B cell (primary cell): ENCODE data around the gene CNOT6L. TPM values are rescaled to one million over a fixed set of nuclear protein-coding genes. Genes with fewer than 3 reads are reported as not detected.

Experiments
- ATAC-seq: fragments of 200-7000 bp; cut with Tn5 transposase; one replicate; pipeline ENCODE4 v1.10.0; 2021; ENCODE audit warnings: low read depth, mild to moderate bottlenecking, moderate number of reproducible peaks, moderate library complexity
- CTCF ChIA-PET: fragments of 350-600 bp; sonication (Branson Sonifier 250); formaldehyde crosslinking; loops from one replicate; lab custom pipeline; 2021; ENCODE audit warnings: antibody characterized with exemption, inconsistent platforms; lab: Charles Lee
- POLR2A ChIA-PET: fragments of 350-600 bp; sonication (Branson Sonifier 250); formaldehyde crosslinking; loops from one replicate; lab custom pipeline; 2021; ENCODE audit warnings: antibody characterized with exemption; lab: Charles Lee
- DNase-seq: peaks from one replicate; pipeline ENCODE4 v3.0.0; 2013
- H2AFZ ChIP-seq: 2 replicates; pipeline ENCODE4 v1.6.1; 2012; ENCODE audit warnings: mild to moderate bottlenecking, low read depth, low read length; ENCODE audit not compliant: insufficient read depth, poor library complexity, severe bottlenecking
- H3K27ac ChIP-seq, 2 donors: 1 replicate in 1 of 2; 2 replicates in 1 of 2; pipeline ENCODE4 v1.5.1; 2012 to 2013; ENCODE audit warnings: low read length in 2 of 2, mild to moderate bottlenecking in 2 of 2, moderate library complexity in 1 of 2
- H3K27me3 ChIP-seq, 4 experiments: fragments of 200-600 bp in 1 of 4; sonication (generic) in 1 of 4; replicated peaks in 1 of 4; 1 replicate in 2 of 4; 2 replicates in 2 of 4; pipeline versions ENCODE4 v1.6.1 to v1.7.0; 2013 to 2016; ENCODE audit warnings: low read length in 3 of 4, mild to moderate bottlenecking in 2 of 4, mixed read lengths in 1 of 4, moderate library complexity in 1 of 4; ENCODE audit not compliant: insufficient read depth in 4 of 4, control insufficient read depth in 3 of 4; ENCODE audit errors: control extremely low read depth in 1 of 4
- H3K36me3 ChIP-seq, 2 experiments: replicated peaks in 1 of 2; 1 replicate in 1 of 2; 2 replicates in 1 of 2; pipeline versions ENCODE4 v1.6.1 to v1.7.1; 2013; ENCODE audit warnings: low read length in 1 of 2; ENCODE audit not compliant: insufficient read depth in 2 of 2, control insufficient read depth in 1 of 2; ENCODE audit errors: control extremely low read depth in 1 of 2, extremely low read depth in 1 of 2
- H3K4me1 ChIP-seq, 2 donors: fragments of 200-600 bp in 1 of 2; sonication (generic) in 1 of 2; 1 replicate in 1 of 2; 2 replicates in 1 of 2; pipeline versions ENCODE4 v1.5.1 to v1.6.1; 2013 to 2017; ENCODE audit warnings: low read length in 2 of 2; ENCODE audit not compliant: control insufficient read depth in 2 of 2, insufficient read depth in 2 of 2
- H3K4me2 ChIP-seq: replicated peaks from 2 replicates; pipeline ENCODE3; 2012; ENCODE audit warnings: mild to moderate bottlenecking, low read depth, low read length; ENCODE audit not compliant: poor library complexity, severe bottlenecking
- H3K4me3 ChIP-seq, 5 experiments: fragments of 200-600 bp in 1 of 5; sonication (generic) in 1 of 5; 1 replicate in 3 of 5; 2 replicates in 2 of 5; pipeline versions ENCODE4 v1.5.1 to v1.7.0; 2011 to 2016; ENCODE audit warnings: low read length in 4 of 5, mild to moderate bottlenecking in 4 of 5, low read depth in 2 of 5, control low read depth in 1 of 5, moderate library complexity in 1 of 5; ENCODE audit not compliant: insufficient read depth in 1 of 5; ENCODE audit errors: control extremely low read depth in 1 of 5, extremely low read depth in 1 of 5
- H3K79me2 ChIP-seq: fragments of 200-600 bp; sonication (generic); one replicate; pipeline ENCODE4 v1.6.0; 2016; ENCODE audit warnings: low read length; ENCODE audit not compliant: control insufficient read depth, insufficient read depth
- H3K9ac ChIP-seq: fragments of 200-600 bp; sonication (generic); 2 replicates; pipeline ENCODE4 v1.6.1; 2017; ENCODE audit warnings: mild to moderate bottlenecking, low read length, moderate library complexity
- H3K9me3 ChIP-seq, 3 donors: one replicate each; pipeline versions ENCODE4 v1.6.1 to v1.7.1; 2013; ENCODE audit warnings: low read length in 2 of 3; ENCODE audit not compliant: control insufficient read depth in 2 of 3, insufficient read depth in 1 of 3; ENCODE audit errors: control extremely low read depth in 1 of 3
- H4K20me1 ChIP-seq: 2 replicates; pipeline ENCODE4 v1.6.0; 2012; ENCODE audit warnings: mild to moderate bottlenecking, low read length; ENCODE audit not compliant: insufficient read depth, control insufficient read depth, poor library complexity, severe bottlenecking
- H3K27ac Mint-ChIP-seq: one replicate; pipeline ENCODE4 v1.8.0; 2021; ENCODE audit warnings: mixed read lengths
- H3K27me3 Mint-ChIP-seq: one replicate; pipeline ENCODE4 v1.8.0; 2021; ENCODE audit warnings: mixed read lengths
- H3K4me1 Mint-ChIP-seq: one replicate; pipeline ENCODE4 v1.8.0; 2021; ENCODE audit warnings: mixed read lengths
- H3K4me3 Mint-ChIP-seq: one replicate; pipeline ENCODE4 v1.8.0; 2021; ENCODE audit warnings: mixed read lengths
- H3K9me3 Mint-ChIP-seq: one replicate; pipeline ENCODE4 v1.8.0; 2022; ENCODE audit warnings: mixed read lengths; ENCODE audit not compliant: insufficient read depth
- EZH2 ChIP-seq: IDR thresholded peaks from 2 replicates; pipeline ENCODE4 v1.6.1; 2012; ENCODE audit warnings: borderline replicate concordance, low read depth, mild to moderate bottlenecking, moderate library complexity, low read length; ENCODE audit not compliant: insufficient read depth, poor library complexity, severe bottlenecking
- WGBS: methylation state at CpG from one replicate; pipeline ENCODE4 v1.1.5; 2013; ENCODE audit warnings: missing lambda C conversion rate; ENCODE audit not compliant: insufficient coverage; 5-methylcytosine and 5-hydroxymethylcytosine counted together
- intact Hi-C: fragments of 100-400 bp; cut with micrococcal nuclease; formaldehyde crosslinking; loops from one replicate; pipeline ENCODE4 v1.10.0; 2022
- polyA plus RNA-seq: library from polyadenylated mRNA; depleted of rRNA; stranded (reverse); fragments of >200 nt; gene quantifications from 2 replicates; pipeline ENCODE4 v1.2.3, GENCODE V29; 2012
- total RNA-seq, 2 donors: library from RNA; stranded (reverse); fragments of 120-200 nt in 1 of 2; gene quantifications; 1 replicate in 1 of 2; 2 replicates in 1 of 2; pipeline versions ENCODE4 v1.2.3 to v1.2.4, GENCODE V29; 2013 to 2022
- TF ChIP-seq, protein P1 (sequence below): fragments of 200-600 bp; IDR thresholded peaks from one replicate; pipeline ENCODE4 v1.8.0; 2022; ENCODE audit warnings: antibody characterized with exemption, mild to moderate bottlenecking

Gene CNOT6L
- total and polyA plus RNA-seq, 2 donors (not counting 1 experiment from before 2014, with no cell fraction given) = 18.8 to 119 TPM

DNA sequence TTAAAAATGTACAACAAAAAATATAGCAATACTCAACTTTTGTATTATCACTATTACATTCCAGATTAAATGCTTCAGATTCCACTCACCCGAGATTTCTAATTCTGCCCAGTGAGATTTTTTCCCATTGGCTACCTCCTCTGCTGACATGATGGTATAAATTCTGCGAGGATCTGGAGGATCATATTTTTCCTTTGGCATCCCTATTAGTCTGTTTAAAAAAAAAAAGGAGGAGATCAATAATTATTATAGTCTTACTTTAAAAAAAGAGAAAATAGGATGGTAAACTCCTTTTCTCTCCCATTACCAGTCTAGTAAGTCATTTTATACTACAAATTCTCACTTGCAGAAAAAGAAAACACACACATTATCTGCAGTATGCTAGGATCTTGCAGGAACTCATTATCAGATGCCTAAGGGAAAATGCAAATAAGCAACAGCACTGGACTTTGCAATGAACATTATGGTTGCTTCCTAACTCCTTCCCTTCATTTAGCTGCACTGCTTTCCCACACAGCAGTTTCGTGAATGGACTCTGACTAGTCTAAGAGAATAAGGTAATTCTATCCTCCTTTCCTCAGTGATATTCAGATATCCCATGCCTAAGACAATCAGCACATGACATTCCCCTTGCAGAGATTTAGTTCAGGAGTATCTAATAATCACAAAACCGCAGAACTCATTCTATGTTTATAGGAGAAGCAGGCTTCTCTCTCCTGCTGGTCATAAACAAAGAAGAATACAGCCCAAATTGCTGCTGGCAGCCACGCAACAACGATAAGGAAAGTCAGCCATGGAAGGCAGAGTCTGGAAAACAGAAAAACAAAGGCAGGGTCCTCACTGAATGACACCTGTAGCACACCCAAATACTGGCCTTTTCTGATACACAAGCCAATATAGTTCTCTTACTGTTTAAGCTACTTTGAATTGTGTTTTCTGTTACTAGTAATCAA lies 42.7 kb downstream of the CNOT6L start:
- Histone ChIP-seq H4K20me1 (peaks cover 49% of the 10 kb centered on the region), H3K79me2 (peaks cover 62% of the 10 kb centered on the region), H3K4me3 (no peak overlapping the region), H3K4me2 (no peak overlapping the region), H3K4me1 (peaks cover 0 to 4% of the 10 kb centered on the region in 2 donors), H2AFZ (no peak overlapping the region), H3K27ac (peak overlapping the region in 1 of 2 donors; percentile 0), H3K27me3 (no peaks in the 10 kb centered on the region), H3K9me3 (peaks cover 0 to 1% (median 0%) of the 10 kb centered on the region in 3 donors), H3K9ac (no peak overlapping the region), H3K36me3 (peaks cover 6 to 42% of the 10 kb centered on the region in 2 experiments)
- ATAC-seq (no peak), DNase-seq (no peak)
- Mint-ChIP-seq H3K4me1 (peaks cover 29% of the 10 kb centered on the region), H3K27ac (no peak overlapping the region), H3K9me3 (no peaks in the 10 kb centered on the region), H3K4me3 (no peak overlapping the region), H3K27me3 (no peaks in the 10 kb centered on the region)
- intact Hi-C loops = loop anchor here (5.0 kb wide), 1 partner anchor 41 kb away; the partner anchor contains the start of gene CNOT6L
- CTCF ChIA-PET = no interaction called here
- WGBS = 92% methylated on average over 3 of the region's 6 CpGs
- POLR2A ChIA-PET = no interaction called here
- TF ChIP-seq EZH2 = no peak
- TF ChIP-seq, protein P1, sequence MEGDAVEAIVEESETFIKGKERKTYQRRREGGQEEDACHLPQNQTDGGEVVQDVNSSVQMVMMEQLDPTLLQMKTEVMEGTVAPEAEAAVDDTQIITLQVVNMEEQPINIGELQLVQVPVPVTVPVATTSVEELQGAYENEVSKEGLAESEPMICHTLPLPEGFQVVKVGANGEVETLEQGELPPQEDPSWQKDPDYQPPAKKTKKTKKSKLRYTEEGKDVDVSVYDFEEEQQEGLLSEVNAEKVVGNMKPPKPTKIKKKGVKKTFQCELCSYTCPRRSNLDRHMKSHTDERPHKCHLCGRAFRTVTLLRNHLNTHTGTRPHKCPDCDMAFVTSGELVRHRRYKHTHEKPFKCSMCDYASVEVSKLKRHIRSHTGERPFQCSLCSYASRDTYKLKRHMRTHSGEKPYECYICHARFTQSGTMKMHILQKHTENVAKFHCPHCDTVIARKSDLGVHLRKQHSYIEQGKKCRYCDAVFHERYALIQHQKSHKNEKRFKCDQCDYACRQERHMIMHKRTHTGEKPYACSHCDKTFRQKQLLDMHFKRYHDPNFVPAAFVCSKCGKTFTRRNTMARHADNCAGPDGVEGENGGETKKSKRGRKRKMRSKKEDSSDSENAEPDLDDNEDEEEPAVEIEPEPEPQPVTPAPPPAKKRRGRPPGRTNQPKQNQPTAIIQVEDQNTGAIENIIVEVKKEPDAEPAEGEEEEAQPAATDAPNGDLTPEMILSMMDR = no peak

GRCh38 chr4:77773101-77773500 lies 46.1 kb downstream of the CNOT6L start:
- ATAC-seq (no peak), DNase-seq (no peak)
- Mint-ChIP-seq H3K9me3 (no peaks in the 10 kb centered on the region), H3K27ac (no peak overlapping the region), H3K4me3 (no peak overlapping the region), H3K27me3 (no peaks in the 10 kb centered on the region), H3K4me1 (peaks cover 18% of the 10 kb centered on the region)
- H3K9me3 ChIP-seq = no peaks in the 10 kb centered on the region
- POLR2A ChIA-PET = no interaction called here
- H3K4me2 ChIP-seq = no peak overlapping the region
- H3K4me1 ChIP-seq = peaks cover 0 to 4% of the 10 kb centered on the region in 2 donors
- peaks cover 11 to 60% of the 10 kb centered on the region in 2 experiments for H3K36me3 ChIP-seq
- no peak overlapping the region for H3K9ac ChIP-seq
- CTCF ChIA-PET = no interaction called here
- intact Hi-C loops = no loop called here
- WGBS = 100% methylated on average over 1 of the region's 3 CpGs
- H4K20me1 ChIP-seq = peaks cover 26% of the 10 kb centered on the region
- TF ChIP-seq EZH2 = no peak
- TF ChIP-seq, protein P1 = no peak
- H3K4me3 ChIP-seq = no peak overlapping the region
- H3K79me2 ChIP-seq = peaks cover 30% of the 10 kb centered on the region
- no peaks in the 10 kb centered on the region for H3K27me3 ChIP-seq
- no peak overlapping the region for H2AFZ ChIP-seq
- no peak overlapping the region for H3K27ac ChIP-seq
